GM19099 (cell line): Measurements from ENCODE around the gene ABCC1.

Experiments used
- POLR2A ChIP-seq: IDR thresholded peaks from 3 replicates; pipeline ENCODE4 v1.6.1; 2011; ENCODE audit warnings: low read depth; ENCODE audit not compliant: insufficient read length; ENCODE audit errors: extremely low read depth

Gene ABCC1

GRCh38 chr16:15973421-15973820 lies 24.0 kb downstream of the ABCC1 start:
- TF ChIP-seq POLR2A: no peak

- no peak for TF ChIP-seq POLR2A
These were observed 24.6 kb downstream of the ABCC1 start for GRCh38 chr16:15974057-15974456.

- TF ChIP-seq POLR2A: no peak
These were observed 25.8 kb downstream of the ABCC1 start for GRCh38 chr16:15975172-15975571.

DNA sequence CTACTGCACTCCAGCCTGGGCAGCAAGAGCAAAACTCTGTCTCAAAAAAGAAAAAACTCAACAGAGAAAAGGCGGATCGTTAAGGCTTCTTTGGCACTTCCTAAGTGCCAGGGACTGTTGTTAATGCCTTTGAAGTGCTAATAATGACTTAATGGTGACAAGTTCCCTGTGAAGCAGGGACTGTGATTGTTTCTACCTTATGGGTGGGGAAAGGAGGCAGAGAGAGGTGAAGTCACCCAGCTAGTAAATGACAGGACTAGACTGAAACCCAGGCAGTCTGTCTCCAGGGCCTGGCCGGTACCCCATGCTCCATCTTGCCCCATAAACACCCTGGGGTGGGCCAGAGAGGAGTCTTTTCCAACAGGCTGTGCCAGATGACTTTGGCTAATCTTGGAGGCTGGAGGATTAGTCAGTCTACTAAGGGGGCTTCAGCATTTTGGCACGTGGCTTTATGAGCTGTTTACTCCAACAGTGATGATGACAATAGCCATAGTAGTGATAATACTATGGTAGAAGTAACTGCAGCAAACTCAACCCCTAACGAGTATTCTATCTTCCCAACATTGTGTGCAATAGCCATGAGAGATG lies 26.9 kb downstream of the ABCC1 start:
- TF ChIP-seq POLR2A: no peak

DNA sequence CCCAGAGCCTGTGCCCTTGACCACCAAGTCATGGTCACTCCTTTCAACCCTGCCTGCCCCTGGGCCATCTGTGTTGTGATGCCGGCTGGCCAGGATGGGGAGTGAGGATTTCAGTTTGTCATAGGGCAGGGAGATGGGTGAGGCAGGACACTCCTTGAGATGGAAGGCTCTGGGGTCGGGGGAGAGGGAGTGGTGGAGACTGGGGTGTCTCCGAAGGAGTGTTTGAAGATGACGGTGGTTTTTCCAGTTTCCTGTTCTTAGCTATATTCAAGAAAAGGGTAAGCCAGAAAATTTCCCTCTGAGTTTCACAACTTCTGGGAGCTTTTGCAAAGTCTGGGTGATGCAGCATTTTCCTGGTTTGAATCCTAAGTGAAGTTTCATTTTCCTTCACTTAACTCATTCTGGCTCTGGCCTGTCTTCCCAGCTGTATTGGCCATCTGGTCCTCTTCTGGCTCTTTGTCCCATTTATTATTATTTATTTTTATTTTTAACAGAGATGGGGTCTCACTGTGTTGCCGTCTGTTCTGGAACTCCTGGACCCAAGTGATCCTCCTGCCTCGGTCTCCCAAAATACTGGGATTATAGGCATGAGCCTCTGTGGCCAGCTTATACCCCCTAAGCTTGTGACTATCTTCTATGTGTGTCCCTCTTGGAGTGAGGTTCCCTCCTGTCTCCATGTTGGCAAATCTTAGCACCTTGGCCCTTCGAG lies 27.7 kb downstream of the ABCC1 start:
- TF ChIP-seq POLR2A: no peak

- no peak for TF ChIP-seq POLR2A
These were observed 30.4 kb downstream of the ABCC1 start for GRCh38 chr16:15979801-15980200.

- no peak for TF ChIP-seq POLR2A
These were observed 30.9 kb downstream of the ABCC1 start for GRCh38 chr16:15980329-15980728.

DNA sequence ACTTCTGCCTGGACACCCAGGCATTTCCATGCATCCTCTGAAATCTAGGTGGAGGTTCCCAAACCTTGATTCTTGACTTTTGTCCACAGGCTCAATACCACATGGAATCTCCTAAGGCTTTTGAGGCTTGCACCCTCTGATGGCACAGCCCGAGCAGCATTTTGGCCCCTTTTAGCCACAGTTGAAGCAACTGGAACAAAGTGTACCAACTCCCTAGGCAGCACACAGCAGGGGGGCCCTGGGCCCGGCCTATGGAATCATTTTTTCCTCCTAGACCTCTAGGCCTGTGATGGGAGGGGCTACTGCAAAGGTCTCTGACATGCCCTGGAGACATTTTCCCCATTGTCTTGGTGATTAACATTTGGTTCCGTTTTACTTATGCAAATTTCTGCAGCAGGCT lies 32.0 kb downstream of the ABCC1 start:
- no peak for TF ChIP-seq POLR2A

- TF ChIP-seq POLR2A: no peak
These were observed 34.5 kb downstream of the ABCC1 start for GRCh38 chr16:15983898-15984297.

DNA sequence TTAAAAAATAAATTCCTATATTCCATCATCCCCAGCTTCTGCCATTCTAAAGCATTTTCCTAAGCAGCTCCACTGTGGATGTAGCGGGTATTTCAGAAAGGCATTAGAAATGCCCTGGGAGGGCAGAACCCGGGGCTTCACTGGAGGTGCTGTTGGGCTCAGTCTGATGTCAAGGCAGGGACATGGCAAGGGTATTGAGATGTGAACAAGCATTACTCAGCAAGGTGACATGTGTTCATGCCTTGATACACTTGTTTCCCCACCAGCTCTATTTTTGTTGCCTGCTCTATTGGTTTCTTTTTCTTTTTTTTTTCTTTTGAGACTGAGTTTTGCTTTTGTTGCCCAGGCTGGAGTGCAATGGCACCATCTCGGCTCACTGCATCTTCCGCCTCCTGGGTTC lies 35.7 kb downstream of the ABCC1 start:
- no peak for TF ChIP-seq POLR2A

GRCh38 chr16:15986261-15986660 lies 36.8 kb downstream of the ABCC1 start:
- TF ChIP-seq POLR2A: no peak

DNA sequence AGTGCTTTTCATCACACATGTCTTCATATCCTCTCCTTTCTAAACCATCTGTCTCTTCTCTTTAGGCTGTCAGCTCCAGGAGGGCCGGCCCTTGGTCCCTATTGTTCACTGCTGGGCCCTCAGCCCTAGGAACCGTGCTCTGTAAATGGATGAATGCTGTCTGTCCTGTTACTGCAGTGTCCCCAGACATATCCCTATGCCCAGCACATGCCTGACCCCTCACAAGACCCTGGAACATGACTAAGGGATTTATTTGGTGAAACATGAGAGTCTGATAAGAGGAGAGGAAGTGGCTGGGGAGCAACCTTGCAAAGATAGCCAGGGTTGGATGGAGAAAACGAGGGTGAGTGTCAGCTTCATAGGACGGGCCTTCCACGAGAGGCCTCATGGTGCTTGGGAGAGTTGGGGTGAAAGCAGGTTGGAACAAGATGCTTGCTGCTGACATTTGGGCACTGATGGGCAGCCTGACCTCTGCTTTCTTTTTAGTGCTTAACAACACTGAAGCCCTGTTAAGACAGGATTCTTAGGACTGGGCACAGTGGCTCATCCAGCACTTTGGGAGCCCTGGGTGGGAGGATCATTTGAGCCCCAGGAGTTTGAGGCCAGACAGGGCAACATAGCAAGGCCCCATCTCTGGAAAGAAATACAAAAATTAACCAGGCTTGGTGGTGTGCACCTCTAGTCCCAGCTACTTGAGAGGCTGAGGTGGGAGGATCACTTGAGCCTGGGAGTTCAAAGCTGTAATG lies 39.0 kb downstream of the ABCC1 start:
- no peak for TF ChIP-seq POLR2A

DNA sequence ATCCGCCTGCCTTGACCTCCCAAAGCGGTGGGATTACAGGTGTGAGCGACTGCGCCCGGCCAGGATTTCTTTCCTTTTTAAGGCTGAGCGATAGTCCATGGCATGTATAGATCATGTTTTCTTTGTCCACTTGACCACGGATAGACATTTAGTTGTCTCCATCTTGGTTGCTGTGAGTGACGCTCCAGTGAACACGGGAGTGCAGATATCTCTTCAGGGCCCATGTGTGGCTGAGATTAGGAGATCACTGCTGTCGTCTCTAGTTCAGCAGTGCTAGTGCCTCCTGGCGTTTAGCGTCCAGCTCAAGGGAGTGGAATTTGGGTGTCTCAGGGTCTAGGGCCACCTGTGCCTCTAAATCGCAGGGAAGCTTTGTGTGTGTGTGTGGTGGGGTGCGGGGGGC lies 41.5 kb downstream of the ABCC1 start:
- TF ChIP-seq POLR2A: no peak

- TF ChIP-seq POLR2A: no peak
These were observed 43.7 kb downstream of the ABCC1 start for GRCh38 chr16:15993128-15993527.

DNA sequence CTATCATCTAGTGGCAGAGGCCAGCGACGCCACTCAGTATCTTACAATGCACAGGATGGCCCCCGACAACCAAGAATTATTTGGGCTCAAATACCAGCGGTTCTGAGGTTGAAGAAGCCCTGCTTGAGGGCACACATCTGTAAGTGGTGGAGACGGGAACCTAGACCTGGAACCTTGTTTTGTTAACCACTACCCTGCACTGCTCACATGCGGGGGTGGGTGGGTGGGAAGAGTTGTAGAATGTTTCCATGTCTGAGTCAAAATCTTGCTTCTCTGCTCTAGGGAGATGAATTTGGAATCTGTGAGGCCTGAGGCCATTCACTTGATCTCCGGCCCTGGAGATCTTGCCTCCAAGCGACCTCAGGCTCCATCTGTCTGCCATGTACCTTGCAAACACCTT lies 44.1 kb downstream of the ABCC1 start:
- TF ChIP-seq POLR2A: no peak
